HEK293T (cell line): Measurements from ENCODE around the gene USP32.
"Not testable (repeated sequence)": the region's sequence is repeated elsewhere in the genome, so short reads cannot be mapped to it uniquely, and the experiment has no call there.

Experiments
- BHLHE40 ChIP-seq: fragments of 450-650 bp; IDR thresholded peaks from 2 replicates; pipeline ENCODE4 v1.6.1; 2016; ENCODE audit warnings: mild to moderate bottlenecking, moderate library complexity, borderline replicate concordance
- FOXM1 ChIP-seq: fragments of 450-650 bp; IDR thresholded peaks from 2 replicates; pipeline ENCODE4 v1.6.1; 2017; ENCODE audit warnings: mild to moderate bottlenecking, borderline replicate concordance
- SUZ12 ChIP-seq: fragments of 450-650 bp; IDR thresholded peaks from 2 replicates; pipeline ENCODE4 v1.6.1; 2016; ENCODE audit warnings: mild to moderate bottlenecking

GRCh38 chr17:60215895-60216294 lies 176.0 kb downstream of the USP32 start:
- not testable (repeated sequence) for TF ChIP-seq FOXM1, SUZ12, BHLHE40
